ENCODE measurements around the gene CPSF4L. TPM values are rescaled to one million over a fixed set of nuclear protein-coding genes. Genes with fewer than 3 reads are reported as not detected.

Gene CPSF4L
- total RNA-seq, 1 experiment from 2014 or later, result not detected

- Histone ChIP-seq H3K4me1 (ENCODE audit: control insufficient read depth, insufficient read depth, low read length) (peaks cover 80% of the 10 kb centered on the region), H3K36me3 (ENCODE audit: control insufficient read depth, insufficient read depth, low read length) (no peaks in the 10 kb centered on the region), H3K27ac (ENCODE audit: low read length) (peak overlapping the region; percentile 93), H3K9me3 (ENCODE audit: control insufficient read depth, insufficient read depth, low read depth, low read length) (no peaks in the 10 kb centered on the region), H3K27me3 (ENCODE audit: control insufficient read depth, insufficient read depth, low read length) (no peaks in the 10 kb centered on the region), H3K4me3 (ENCODE audit: low read depth in 2 of 2, low read length in 2 of 2) (peak overlapping the region in 1 of 2 experiments; percentile 15; a peak in 1 of 4 replicates)
- in situ Hi-C loops (cut with HindIII; ENCODE audit: low pct_unique_long_range_greater_than_20kb, low sequenced_read_pairs) (no loop called here), intact Hi-C loops (cut with micrococcal nuclease; ENCODE audit: unreplicated experiment) (no loop called here)
- TF ChIP-seq POLR2AphosphoS5 (IDR thresholded peaks at IDR 0.05; ENCODE audit: low read depth, low read length) (no peak; the same call in 1 of the 2 replicates), TCF7L2 (IDR thresholded peaks at IDR 0.05; ENCODE audit: low read depth, low read length) (no peak), SIN3A (IDR thresholded peaks at IDR 0.05; ENCODE audit: borderline replicate concordance, insufficient read depth, low read depth, low read length) (no peak), REST (IDR thresholded peaks at IDR 0.05; ENCODE audit: insufficient read depth in 1 of 2, low read depth in 2 of 2, low read length in 1 of 2) (no peak), CTCF (IDR thresholded peaks at IDR 0.05) (no peak)
- ATAC-seq (peak; percentile 75), DNase-seq (ENCODE audit: low read depth, low spot score) (no peak)
- no TSS peak for BruUV-seq (replicated peaks)
- POLR2A ChIA-PET, result interaction anchor here (0.6 kb wide), 2 partner anchors 23 to 567 kb away, joined by 3 to 8 read pairs; no protein-coding TSS in a partner anchor
- CTCF ChIA-PET, result interaction anchor here (0.7 to 1.0 kb wide), 3 partner anchors 10 to 21 kb away, joined by 3 read pairs; partner anchors contain the start of gene CDC42EP4
These were observed 29.7 kb upstream of the CPSF4L start for GRCh38 chr17:73291260-73291801.

GRCh38 chr17:73290399-73291259 lies 28.9 kb upstream of the CPSF4L start:
- no peaks in the 10 kb centered on the region for H3K27me3 ChIP-seq (ENCODE audit: control insufficient read depth, insufficient read depth, low read length)
- peak overlapping the region; percentile 93 for H3K27ac ChIP-seq (ENCODE audit: low read length)
- H3K9me3 ChIP-seq (ENCODE audit: control insufficient read depth, insufficient read depth, low read depth, low read length), result no peaks in the 10 kb centered on the region
- H3K4me3 ChIP-seq (ENCODE audit: low read depth in 2 of 2, low read length in 2 of 2), result peak overlapping the region in 1 of 2 experiments; percentile 25; a peak in 2 of 4 replicates
- ChIA-PET POLR2A (interaction anchor here (0.6 kb wide), 1 partner anchor 566 kb away, joined by 8 read pairs; no protein-coding TSS in a partner anchor), CTCF (interaction anchor here (0.5 kb wide), 1 partner anchor 77 kb away, joined by 4 read pairs; no protein-coding TSS in a partner anchor)
- in situ Hi-C loops (cut with HindIII; ENCODE audit: low pct_unique_long_range_greater_than_20kb, low sequenced_read_pairs) (no loop called here), intact Hi-C loops (cut with micrococcal nuclease; ENCODE audit: unreplicated experiment) (no loop called here)
- no peaks in the 10 kb centered on the region for H3K36me3 ChIP-seq (ENCODE audit: control insufficient read depth, insufficient read depth, low read length)
- no TSS peak for BruUV-seq (replicated peaks)
- TF ChIP-seq TCF7L2 (IDR thresholded peaks at IDR 0.05; ENCODE audit: low read depth, low read length) (no peak), SIN3A (IDR thresholded peaks at IDR 0.05; ENCODE audit: borderline replicate concordance, insufficient read depth, low read depth, low read length) (no peak), POLR2AphosphoS5 (IDR thresholded peaks at IDR 0.05; ENCODE audit: low read depth, low read length) (no peak), REST (IDR thresholded peaks at IDR 0.05; ENCODE audit: insufficient read depth in 1 of 2, low read depth in 2 of 2, low read length in 1 of 2) (no peak), CTCF (IDR thresholded peaks at IDR 0.05) (no peak)
- no peak for DNase-seq (ENCODE audit: low read depth, low spot score)
- ATAC-seq, result no peak
- peaks cover 79% of the 10 kb centered on the region for H3K4me1 ChIP-seq (ENCODE audit: control insufficient read depth, insufficient read depth, low read length)

Data from Panc1 (cell line).